Calu3 (cell line): Measurements from ENCODE around the gene KCNJ1. TPM values are rescaled to one million over a fixed set of nuclear protein-coding genes. Genes with fewer than 3 reads are reported as not detected.

Experiments
- BruUV-seq: library from RNA; stranded (reverse); fragments of 400-500 nt; replicated peaks from 2 replicates; lab custom pipeline; 2021; lab: Mats Ljungman, UMichigan
- CTCF ChIA-PET: fragments of 300-600 bp; sonication (Branson Sonifier 250); formaldehyde crosslinking; loops from one replicate; lab custom pipeline; 2022; ENCODE audit warnings: antibody characterized with exemption; lab: Charles Lee
- DNase-seq: peaks from one replicate; pipeline ENCODE4 v3.0.0; 2022
- H3K27ac Mint-ChIP-seq: one replicate; pipeline ENCODE4 v1.8.0; 2022; ENCODE audit warnings: mixed read lengths; ENCODE audit not compliant: unreplicated experiment
- H3K27me3 Mint-ChIP-seq: one replicate; pipeline ENCODE4 v1.8.0; 2022; ENCODE audit warnings: mixed read lengths; ENCODE audit not compliant: unreplicated experiment
- H3K36me3 Mint-ChIP-seq: one replicate; pipeline ENCODE4 v1.8.0; 2022; ENCODE audit warnings: mild to moderate bottlenecking, moderate library complexity, mixed read lengths; ENCODE audit not compliant: insufficient read depth, unreplicated experiment
- H3K4me1 Mint-ChIP-seq: one replicate; pipeline ENCODE4 v1.8.0; 2022; ENCODE audit warnings: mild to moderate bottlenecking, low read depth, mixed read lengths; ENCODE audit not compliant: unreplicated experiment
- H3K4me3 Mint-ChIP-seq: one replicate; pipeline ENCODE4 v1.8.0; 2022; ENCODE audit warnings: mild to moderate bottlenecking, low read depth, moderate library complexity, mixed read lengths; ENCODE audit not compliant: unreplicated experiment
- H3K9me3 Mint-ChIP-seq: one replicate; pipeline ENCODE4 v1.8.0; 2022; ENCODE audit warnings: low read depth, mixed read lengths; ENCODE audit not compliant: unreplicated experiment
- CTCF ChIP-seq: fragments of 200-600 bp; IDR thresholded peaks from one replicate; pipeline ENCODE4 v1.8.0; 2022; ENCODE audit warnings: antibody characterized with exemption; ENCODE audit not compliant: unreplicated experiment
- intact Hi-C: fragments of 100-400 bp; cut with micrococcal nuclease; formaldehyde crosslinking; loops from one replicate; pipeline ENCODE4 v1.10.0; 2022; ENCODE audit not compliant: unreplicated experiment
- total RNA-seq: library from RNA; stranded (reverse); gene quantifications from 2 replicates; pipeline ENCODE4 v1.2.3, GENCODE V29; 2022

Gene KCNJ1
- total RNA-seq, 1 experiment from 2014 or later = not detected

- BruUV-seq = no TSS peak
- CTCF ChIA-PET = interaction anchor here (1.0 kb wide), 1 partner anchor 24 kb away, joined by 3 read pairs; no protein-coding TSS in a partner anchor
Measured at GRCh38 chr11:128882451-128882850, 15.4 kb upstream of the KCNJ1 start.

GRCh38 chr11:128881221-128881620, 14.1 kb upstream of the KCNJ1 start:
- Mint-ChIP-seq H3K4me3 (no peak overlapping the region), H3K9me3 (no peaks in the 10 kb centered on the region), H3K27ac (no peak overlapping the region), H3K4me1 (no peaks in the 10 kb centered on the region), H3K36me3 (no peaks in the 10 kb centered on the region), H3K27me3 (peaks cover 52% of the 10 kb centered on the region)
- no peak for DNase-seq
- BruUV-seq = no TSS peak
- CTCF ChIA-PET = no interaction called here
- no peak for TF ChIP-seq CTCF
- intact Hi-C loops = loop anchor here (10.0 kb wide), 1 partner anchor 454 kb away; no protein-coding TSS in a partner anchor

More at GRCh38 chr11:128882451-128882850, 15.4 kb upstream of the KCNJ1 start:
- Mint-ChIP-seq H3K4me1 (peaks cover 10% of the 10 kb centered on the region), H3K27me3 (peaks cover 43% of the 10 kb centered on the region), H3K4me3 (no peak overlapping the region), H3K27ac (no peak overlapping the region), H3K9me3 (no peaks in the 10 kb centered on the region), H3K36me3 (no peaks in the 10 kb centered on the region)
- intact Hi-C loops = loop anchor here (10.0 kb wide), 1 partner anchor 452 kb away; no protein-coding TSS in a partner anchor
- TF ChIP-seq CTCF = no peak
- DNase-seq = no peak

- DNase-seq = no peak
- TF ChIP-seq CTCF = no peak
- no TSS peak for BruUV-seq
- peaks cover 64% of the 10 kb centered on the region for H3K27me3 Mint-ChIP-seq
- no peaks in the 10 kb centered on the region for H3K4me1 Mint-ChIP-seq
- no peak overlapping the region for H3K27ac Mint-ChIP-seq
- intact Hi-C loops = loop anchor here (10.0 kb wide), 1 partner anchor 455 kb away; no protein-coding TSS in a partner anchor
- no peaks in the 10 kb centered on the region for H3K9me3 Mint-ChIP-seq
- H3K36me3 Mint-ChIP-seq = no peaks in the 10 kb centered on the region
- no peak overlapping the region for H3K4me3 Mint-ChIP-seq
- CTCF ChIA-PET = no interaction called here
Measured at GRCh38 chr11:128879817-128880216, 12.7 kb upstream of the KCNJ1 start.

GRCh38 chr11:128878455-128878854, 11.4 kb upstream of the KCNJ1 start:
- no peaks in the 10 kb centered on the region for H3K36me3 Mint-ChIP-seq
- no peak for DNase-seq
- H3K4me3 Mint-ChIP-seq = no peak overlapping the region
- no TSS peak for BruUV-seq
- no peaks in the 10 kb centered on the region for H3K9me3 Mint-ChIP-seq
- no peaks in the 10 kb centered on the region for H3K4me1 Mint-ChIP-seq
- intact Hi-C loops = no loop called here
- CTCF ChIA-PET = no interaction called here
- H3K27ac Mint-ChIP-seq = no peak overlapping the region
- TF ChIP-seq CTCF = no peak
- H3K27me3 Mint-ChIP-seq = peaks cover 70% of the 10 kb centered on the region
